H1 (cell line): ENCODE results near the gene MRPL4. TPM values are rescaled to one million over a fixed set of nuclear protein-coding genes. Genes with fewer than 3 reads are reported as not detected.

Experiments
- CTCF ChIA-PET: fragments of 300-600 bp; sonication (Branson Sonifier 250); formaldehyde crosslinking; loops from one replicate; lab custom pipeline; 2021; ENCODE audit not compliant: partially characterized antibody; lab: Charles Lee
- POLR2A ChIA-PET: fragments of 300-600 bp; sonication (Branson Sonifier 250); formaldehyde crosslinking; loops from one replicate; lab custom pipeline; 2021; ENCODE audit warnings: inconsistent platforms; ENCODE audit not compliant: partially characterized antibody; lab: Charles Lee
- DNase-seq, 2 experiments: peaks; one replicate each; pipeline versions ENCODE4 v3.0.0 to v3.0.0-alpha.2; 2010 to 2022; ENCODE audit warnings: low spot score in 2 of 2, low read depth in 1 of 2, mixed read lengths in 1 of 2
- FAIRE-seq: peaks from 2 replicates; lab custom pipeline; 2011; peaks lifted over from hg19 to GRCh38; lab: Jason Lieb, UNC
- H2AFZ ChIP-seq: 2 replicates; pipeline ENCODE4 v1.8.1; 2012; ENCODE audit warnings: low read length, inconsistent platforms
- H2AK5ac ChIP-seq: 2 replicates; pipeline ENCODE4 v1.6.1; 2013; ENCODE audit warnings: low read depth, low read length
- H2BK120ac ChIP-seq: replicated peaks from 2 replicates; pipeline ENCODE3; 2013; ENCODE audit warnings: low read depth, low read length, inconsistent platforms
- H2BK12ac ChIP-seq: 2 replicates; pipeline ENCODE4 v1.6.1; 2013; ENCODE audit warnings: low read depth, low read length
- H2BK15ac ChIP-seq: 2 replicates; pipeline ENCODE4 v1.6.1; 2013; ENCODE audit warnings: low read length
- H2BK20ac ChIP-seq: 2 replicates; pipeline ENCODE4 v1.6.1; 2013; ENCODE audit warnings: low read length
- H2BK5ac ChIP-seq: 2 replicates; pipeline ENCODE4 v1.6.1; 2013; ENCODE audit warnings: low read depth, low read length
- H3K14ac ChIP-seq: 2 replicates; pipeline ENCODE4 v1.6.1; 2013; ENCODE audit warnings: inconsistent platforms; ENCODE audit not compliant: insufficient read length
- H3K18ac ChIP-seq: 2 replicates; pipeline ENCODE4 v1.6.1; 2013; ENCODE audit warnings: low read length; ENCODE audit errors: extremely low read depth
- H3K23ac ChIP-seq: 2 replicates; pipeline ENCODE4 v1.6.1; 2013; ENCODE audit warnings: inconsistent platforms; ENCODE audit not compliant: insufficient read length
- H3K23me2 ChIP-seq: 2 replicates; pipeline ENCODE4 v1.6.1; 2013; ENCODE audit warnings: low read depth, low read length
- H3K27ac ChIP-seq: 2 replicates; pipeline ENCODE4 v1.6.1; 2011; ENCODE audit warnings: low read depth, low read length, inconsistent platforms
- H3K27me3 ChIP-seq, 4 experiments: replicated peaks in 1 of 4; 1 replicate in 1 of 4; 2 replicates in 3 of 4; pipeline versions ENCODE4 v1.6.1 to v1.8.1; 2011 to 2013; ENCODE audit warnings: low read length in 3 of 4, mild to moderate bottlenecking in 3 of 4, inconsistent platforms in 2 of 4, mixed read lengths in 2 of 4, moderate library complexity in 1 of 4; ENCODE audit not compliant: control insufficient read depth in 3 of 4, insufficient read depth in 3 of 4; ENCODE audit errors: extremely low read depth in 1 of 4
- H3K36me3 ChIP-seq, 4 experiments: 2 replicates each; pipeline versions ENCODE4 v1.6.1 to v1.8.1; 2011 to 2013; ENCODE audit warnings: mild to moderate bottlenecking in 4 of 4, low read length in 3 of 4, moderate library complexity in 2 of 4, control low read depth in 1 of 4, inconsistent platforms in 1 of 4; ENCODE audit not compliant: insufficient read depth in 4 of 4, control insufficient read depth in 2 of 4
- H3K4ac ChIP-seq: replicated peaks from 2 replicates; pipeline ENCODE3; 2013; ENCODE audit warnings: low read length, low read depth, mixed read lengths, inconsistent platforms; ENCODE audit not compliant: insufficient read length
- H3K4me1 ChIP-seq, 4 experiments: replicated peaks in 1 of 4; 1 replicate in 1 of 4; 2 replicates in 3 of 4; pipeline versions ENCODE4 v1.6.1 to v1.8.1; 2011 to 2013; ENCODE audit warnings: low read length in 3 of 4, inconsistent platforms in 2 of 4, mixed read lengths in 1 of 4; ENCODE audit not compliant: insufficient read depth in 4 of 4, control insufficient read depth in 3 of 4
- H3K4me2 ChIP-seq, 2 experiments: 2 replicates each; pipeline versions ENCODE4 v1.6.1 to v1.8.1; 2011 to 2013; ENCODE audit warnings: low read depth in 2 of 2, low read length in 2 of 2, control low read depth in 1 of 2, inconsistent platforms in 1 of 2, mild to moderate bottlenecking in 1 of 2; ENCODE audit not compliant: insufficient read depth in 1 of 2
- H3K4me3 ChIP-seq, 4 experiments: fragments of 200-600, 300-600 bp in 1 of 4; sonication (generic), shearing (Covaris generic), sonication (Bioruptor Twin) in 1 of 4; 2 replicates each; pipeline versions ENCODE4 v1.5.1 to v1.8.1; 2011 to 2016; ENCODE audit warnings: low read length in 4 of 4, low read depth in 3 of 4, control low read depth in 2 of 4, inconsistent platforms in 2 of 4, mild to moderate bottlenecking in 2 of 4, mixed read lengths in 1 of 4, moderate library complexity in 1 of 4; ENCODE audit not compliant: insufficient read depth in 2 of 4; ENCODE audit errors: extremely low read depth in 1 of 4
- H3K56ac ChIP-seq: replicated peaks from 2 replicates; pipeline ENCODE3; 2013; ENCODE audit warnings: low read depth, mild to moderate bottlenecking, mixed read lengths, low read length, inconsistent platforms; ENCODE audit not compliant: insufficient read length
- H3K79me1 ChIP-seq: 2 replicates; pipeline ENCODE4 v1.6.1; 2013; ENCODE audit warnings: low read depth, low read length, control low read depth
- H3K79me2 ChIP-seq, 2 experiments: 2 replicates each; pipeline versions ENCODE4 v1.6.1 to v1.8.1; 2012 to 2013; ENCODE audit warnings: low read length in 2 of 2, mild to moderate bottlenecking in 2 of 2, inconsistent platforms in 1 of 2; ENCODE audit not compliant: insufficient read depth in 2 of 2, control insufficient read depth in 1 of 2
- H3K9ac ChIP-seq, 4 experiments: replicated peaks in 1 of 4; 1 replicate in 1 of 4; 2 replicates in 3 of 4; pipeline versions ENCODE4 v1.6.1 to v1.8.1; 2011 to 2013; ENCODE audit warnings: low read depth in 3 of 4, low read length in 3 of 4, control low read depth in 2 of 4, mild to moderate bottlenecking in 2 of 4, moderate library complexity in 2 of 4, inconsistent platforms in 1 of 4; ENCODE audit errors: extremely low read depth in 1 of 4
- H3K9me3 ChIP-seq, 2 experiments: 2 replicates each; pipeline versions ENCODE4 v1.6.1 to v1.8.1; 2012 to 2013; ENCODE audit warnings: mild to moderate bottlenecking in 2 of 2, moderate library complexity in 2 of 2, control low read depth in 1 of 2, inconsistent platforms in 1 of 2, low read depth in 1 of 2, low read length in 1 of 2, mixed read lengths in 1 of 2; ENCODE audit not compliant: insufficient read depth in 2 of 2
- H4K20me1 ChIP-seq, 2 experiments: replicated peaks in 1 of 2; 2 replicates each; pipeline versions ENCODE3 to v1.8.1; 2011 to 2013; ENCODE audit warnings: inconsistent platforms in 2 of 2, low read length in 2 of 2, mild to moderate bottlenecking in 1 of 2; ENCODE audit not compliant: insufficient read depth in 2 of 2, control insufficient read depth in 1 of 2
- H4K5ac ChIP-seq: 2 replicates; pipeline ENCODE4 v1.6.1; 2013; ENCODE audit warnings: low read length, low read depth, mixed read lengths, inconsistent platforms; ENCODE audit not compliant: insufficient read length
- H4K8ac ChIP-seq: 2 replicates; pipeline ENCODE4 v1.8.0; 2013; ENCODE audit warnings: mild to moderate bottlenecking, moderate library complexity, low read length, inconsistent platforms; ENCODE audit not compliant: insufficient read depth; ENCODE audit errors: extremely low read depth
- H4K91ac ChIP-seq: replicated peaks from 2 replicates; pipeline ENCODE3; 2013; ENCODE audit warnings: low read length, mixed read lengths, inconsistent platforms; ENCODE audit not compliant: insufficient read length
- E2F6 ChIP-seq: IDR thresholded peaks from 2 replicates; pipeline ENCODE4 v1.6.1; 2012; ENCODE audit warnings: inconsistent platforms
- GABPA ChIP-seq: IDR thresholded peaks from 2 replicates; pipeline ENCODE4 v1.6.1; 2011; ENCODE audit warnings: mild to moderate bottlenecking, low read length, moderate library complexity, borderline replicate concordance; ENCODE audit not compliant: insufficient read depth
- HDAC6 ChIP-seq: IDR thresholded peaks from one replicate; pipeline ENCODE4 v1.7.1; 2012; ENCODE audit warnings: low read depth, mild to moderate bottlenecking, inconsistent platforms, low read length, moderate library complexity
- KDM5A ChIP-seq: fragments of 200-600 bp; IDR thresholded peaks from 2 replicates; pipeline ENCODE4 v1.7.1; 2012; ENCODE audit warnings: mild to moderate bottlenecking, low read length, inconsistent platforms, mixed read lengths
- RAD21 ChIP-seq, 2 experiments: IDR thresholded peaks in 1 of 2; conservative IDR thresholded peaks in 1 of 2; 2 replicates each; pipeline ENCODE4 v1.6.1; 2011; ENCODE audit warnings: low read depth in 2 of 2, low read length in 2 of 2, improper control_type of control experiment in 1 of 2, inconsistent platforms in 1 of 2, mild to moderate bottlenecking in 1 of 2, moderate library complexity in 1 of 2
- RBBP5 ChIP-seq: IDR thresholded peaks from 2 replicates; pipeline ENCODE4 v1.7.1; 2012; ENCODE audit warnings: low read depth, mild to moderate bottlenecking, inconsistent platforms, low read length, moderate library complexity, borderline replicate concordance
- SP1 ChIP-seq: IDR thresholded peaks from 2 replicates; pipeline ENCODE4 v1.6.1; 2011; ENCODE audit warnings: low read depth, low read length
- SP2 ChIP-seq: IDR thresholded peaks from 2 replicates; pipeline ENCODE4 v1.6.1; 2012; ENCODE audit warnings: mild to moderate bottlenecking, low read length, inconsistent platforms
- TAF7 ChIP-seq: optimal IDR thresholded peaks from 2 replicates; pipeline ENCODE3; 2011; ENCODE audit warnings: low read depth, mild to moderate bottlenecking, inconsistent platforms, low read length, moderate library complexity, borderline replicate concordance
- TCF12 ChIP-seq: IDR thresholded peaks from 2 replicates; pipeline ENCODE4 v1.6.1; 2011; ENCODE audit warnings: low read depth, mild to moderate bottlenecking, low read length
- ZNF274 ChIP-seq: IDR thresholded peaks from 2 replicates; pipeline ENCODE4 v1.7.0; 2012; ENCODE audit warnings: low read length, borderline replicate concordance; ENCODE audit errors: extremely low read depth
- WGBS, 2 experiments: shearing (Covaris generic) in 1 of 2; methylation state at CpG; one replicate each; pipeline versions ENCODE4 v1.1.6 to v1.1.7; 2013 to 2015; ENCODE audit warnings: low lambda C conversion rate in 2 of 2, mixed read lengths in 2 of 2, inconsistent platforms in 1 of 2, low coverage in 1 of 2, missing lambda C conversion rate in 1 of 2; ENCODE audit not compliant: insufficient replicate concordance in 2 of 2, insufficient coverage in 1 of 2, insufficient read length in 1 of 2; ENCODE audit errors: extremely low coverage in 1 of 2, missing lambda C conversion rate in 1 of 2; 5-methylcytosine and 5-hydroxymethylcytosine counted together
- polyA plus RNA-seq, 7 experiments: library from polyadenylated mRNA; depleted of rRNA in 3 of 7; stranded (reverse) in 5 of 7; unstranded in 2 of 7; fragments of >200 nt in 5 of 7; fragments of 200-250 nt in 2 of 7; gene quantifications; 1 replicate in 5 of 7; 2 replicates in 1 of 7; 4 replicates in 1 of 7; pipeline versions ENCODE4 v1.2.1 to v1.2.3, GENCODE V29; 2011 to 2013; ENCODE audit warnings: missing spikeins in 2 of 7, mixed read lengths in 2 of 7
- total RNA-seq: library from RNA; stranded (reverse); fragmentation: NEBNext Ultra II Directional; extraction: Animal tissue kit (Norgen Biotek cat#: 25700); gene quantifications from 2 replicates; pipeline ENCODE4 v1.2.1, GENCODE V29; 2021

MRPL4 gene
- total and polyA plus RNA-seq, 2 of the 8 experiments (the other 6 are each of a cell fraction or from before 2014, with no cell fraction given): 82.3 to 187 TPM

- H3K27me3 ChIP-seq: no peaks in the 10 kb centered on the region
- no peak overlapping the region for H3K9ac ChIP-seq
- H4K20me1 ChIP-seq: peaks cover 7 to 9% of the 10 kb centered on the region in 2 experiments
- H2AK5ac ChIP-seq: no peak overlapping the region
- no peak overlapping the region for H2BK15ac ChIP-seq
- H4K5ac ChIP-seq: no peak overlapping the region
- no peak overlapping the region for H2BK5ac ChIP-seq
- H3K23me2 ChIP-seq: no peaks in the 10 kb centered on the region
- H3K4me1 ChIP-seq: peaks cover 0 to 4% (median 2%) of the 10 kb centered on the region in 4 experiments; a peak in 4 of 7 replicates
- H3K9me3 ChIP-seq: 0 out of 4 replicates have a peak, but pooled peaks cover 0 to 5% of the 10 kb centered on the region in 2 experiments
- H2AFZ ChIP-seq: no peak overlapping the region
- H3K4me2 ChIP-seq: no peak overlapping the region
- no peak overlapping the region for H4K91ac ChIP-seq
- H4K8ac ChIP-seq: no peak overlapping the region
- H3K4ac ChIP-seq: no peak overlapping the region
- no peak overlapping the region for H3K23ac ChIP-seq
- peaks cover 0 to 11% of the 10 kb centered on the region in 2 experiments; a peak in 1 of 4 replicates for H3K79me2 ChIP-seq
- no peak overlapping the region for H2BK20ac ChIP-seq
- no peak overlapping the region for H3K4me3 ChIP-seq
- peaks cover 0 to 3% (median under 1%) of the 10 kb centered on the region in 4 experiments; a peak in 3 of 8 replicates for H3K36me3 ChIP-seq
- no peak overlapping the region for H3K18ac ChIP-seq
- DNase-seq: no peak
- no peak overlapping the region for H2BK12ac ChIP-seq
- ChIA-PET CTCF (interaction anchor here (0.5 to 2.3 kb wide), 9 partner anchors 12 to 1888 kb away, joined by 3 to 14 read pairs (median 3); partner anchors contain the start of gene DNMT1), POLR2A (interaction anchor here (1.2 kb wide), 1 partner anchor 34 kb away, joined by 3 read pairs; no protein-coding TSS in a partner anchor)
- no peak overlapping the region for H3K27ac ChIP-seq
- no peak overlapping the region for H3K56ac ChIP-seq
- H2BK120ac ChIP-seq: no peak overlapping the region
- H3K14ac ChIP-seq: no peak overlapping the region
- 85% methylated on average over 14 of the region's 14 CpGs; no CpG with 5 or more reads in 1 of the 2 experiments for WGBS, 2 experiments
- FAIRE-seq: no peak
- H3K79me1 ChIP-seq: peaks cover 7% of the 10 kb centered on the region; the same call in 1 of the 2 replicates
- TF ChIP-seq GABPA (no peak), KDM5A (no peak), TCF12 (no peak), HDAC6 (no peak), ZNF274 (no peak), SP2 (no peak), TAF7 (no peak), RBBP5 (no peak), RAD21 (IDR thresholded peaks at IDR 0.05 in 1 of 2, conservative IDR thresholded peaks at IDR 0.05 in 1 of 2; ENCODE audit: low read depth in 2 of 2, low read length in 2 of 2) (no peak), E2F6 (no peak), SP1 (no peak)
Measured at GRCh38 chr19:10222201-10222890, 29.7 kb upstream of the MRPL4 start.
